Astrocyte of the spinal cord (primary cell): ENCODE data around the gene C6.
"Not testable (repeated sequence)": the region's sequence is repeated elsewhere in the genome, so short reads cannot be mapped to it uniquely, and the experiment has no call there.

ENCODE experiments used
- DNase-seq: peaks from one replicate; pipeline ENCODE4 v3.0.0; 2011; ENCODE audit warnings: low read depth, low spot score
- H3K4me3 ChIP-seq: 2 replicates; pipeline ENCODE4 v1.5.1; 2011; ENCODE audit warnings: low read depth, mild to moderate bottlenecking, low read length, moderate library complexity
- CTCF ChIP-seq: IDR thresholded peaks from 2 replicates; pipeline ENCODE4 v1.5.1; 2012; ENCODE audit warnings: low read depth, mild to moderate bottlenecking, low read length, inconsistent platforms
- in situ Hi-C: cut with HindIII; loops from 2 replicates; pipeline ENCODE4 v1.10.0; 2017; ENCODE audit warnings: low sequenced_read_pairs

C6 gene

GRCh38 chr5:41194339-41194738 is 19.0 kb downstream of the C6 start:
- in situ Hi-C loops: no loop called here

GRCh38 chr5:41193456-41194205 is 19.7 kb downstream of the C6 start:
- peak; percentile 96 for DNase-seq
- in situ Hi-C loops: no loop called here
- no peak overlapping the region for H3K4me3 ChIP-seq
- no peak for TF ChIP-seq CTCF

More at GRCh38 chr5:41194339-41194738, 19.0 kb downstream of the C6 start:
- no peak for TF ChIP-seq CTCF
- no peak for DNase-seq
- H3K4me3 ChIP-seq: no peak overlapping the region

GRCh38 chr5:41191249-41191648 is 22.1 kb downstream of the C6 start:
- H3K4me3 ChIP-seq: no peak overlapping the region
- in situ Hi-C loops: no loop called here
- DNase-seq: no peak
- no peak for TF ChIP-seq CTCF

GRCh38 chr5:41186143-41186542 is 27.2 kb downstream of the C6 start:
- no peak for DNase-seq
- TF ChIP-seq CTCF: no peak
- H3K4me3 ChIP-seq: no peak overlapping the region
- in situ Hi-C loops: no loop called here

GRCh38 chr5:41183331-41183730 is 30.0 kb downstream of the C6 start:
- peak; percentile 36 for DNase-seq
- in situ Hi-C loops, H3K4me3 ChIP-seq: not testable (repeated sequence)

GRCh38 chr5:41182666-41183065 is 30.7 kb downstream of the C6 start:
- H3K4me3 ChIP-seq: no peak overlapping the region
- no peak for DNase-seq
- TF ChIP-seq CTCF: no peak
- in situ Hi-C loops: no loop called here

GRCh38 chr5:41181691-41182564 is 31.4 kb downstream of the C6 start:
- in situ Hi-C loops: no loop called here
- no peak overlapping the region for H3K4me3 ChIP-seq
- DNase-seq: no peak
- TF ChIP-seq CTCF: no peak
